ENCODE data around the gene ERFE. TPM values are rescaled to one million over a fixed set of nuclear protein-coding genes. Genes with fewer than 3 reads are reported as not detected.

The ERFE gene
- total RNA-seq, 1 donor, result 1.8 TPM

- H3K4me3 ChIP-seq (ENCODE audit: insufficient read depth, low read length), result no peak overlapping the region
- H4K20me1 ChIP-seq (ENCODE audit: insufficient read depth, low read length), result no peaks in the 10 kb centered on the region
- H3K4me2 ChIP-seq (ENCODE audit: insufficient read depth, low read length), result no peak overlapping the region
- H3K27me3 ChIP-seq (ENCODE audit: insufficient read depth, low read length), result no peaks in the 10 kb centered on the region
- TF ChIP-seq CTCF (IDR thresholded peaks at IDR 0.05; ENCODE audit: extremely low read depth, low read depth, low read length), result no peak
- no peaks in the 10 kb centered on the region for H3K9me3 ChIP-seq (ENCODE audit: low read depth, low read length)
- H3K27ac ChIP-seq (ENCODE audit: low read depth, low read length), result no peak overlapping the region
- H2AFZ ChIP-seq (ENCODE audit: low read length), result no peak overlapping the region
- peaks cover 8% of the 10 kb centered on the region for H3K4me1 ChIP-seq (ENCODE audit: insufficient read depth, low read length)
- DNase-seq (ENCODE audit: insufficient read length, low spot score, missing footprints), result no peak
- no peaks in the 10 kb centered on the region for H3K79me2 ChIP-seq (ENCODE audit: insufficient read depth, low read length)
- no peaks in the 10 kb centered on the region for H3K36me3 ChIP-seq (ENCODE audit: insufficient read depth, low read length)
These were observed 11.8 kb upstream of the ERFE start for GRCh38 chr2:238146884-238147544.

- Histone ChIP-seq H2AFZ (ENCODE audit: low read length) (no peak overlapping the region), H3K36me3 (ENCODE audit: insufficient read depth, low read length) (no peaks in the 10 kb centered on the region)
These were observed 9.8 kb upstream of the ERFE start for GRCh38 chr2:238148981-238149380.

GRCh38 chr2:238149841-238150572 lies 8.8 kb upstream of the ERFE start:
- no peaks in the 10 kb centered on the region for H3K9me3 ChIP-seq (ENCODE audit: low read depth, low read length)
- H3K36me3 ChIP-seq (ENCODE audit: insufficient read depth, low read length), result no peaks in the 10 kb centered on the region
- H3K27me3 ChIP-seq (ENCODE audit: insufficient read depth, low read length), result no peaks in the 10 kb centered on the region
- DNase-seq (ENCODE audit: insufficient read length, low spot score, missing footprints), result no peak
- no peak overlapping the region for H2AFZ ChIP-seq (ENCODE audit: low read length)
- no peak for TF ChIP-seq CTCF (IDR thresholded peaks at IDR 0.05; ENCODE audit: extremely low read depth, low read depth, low read length)
- no peak overlapping the region for H3K4me3 ChIP-seq (ENCODE audit: insufficient read depth, low read length)
- no peaks in the 10 kb centered on the region for H3K79me2 ChIP-seq (ENCODE audit: insufficient read depth, low read length)
- no peak overlapping the region for H3K4me2 ChIP-seq (ENCODE audit: insufficient read depth, low read length)
- no peaks in the 10 kb centered on the region for H4K20me1 ChIP-seq (ENCODE audit: insufficient read depth, low read length)
- H3K27ac ChIP-seq (ENCODE audit: low read depth, low read length), result no peak overlapping the region
- H3K4me1 ChIP-seq (ENCODE audit: insufficient read depth, low read length), result no peaks in the 10 kb centered on the region

More at GRCh38 chr2:238148981-238149380, 9.8 kb upstream of the ERFE start:
- Histone ChIP-seq H3K4me3 (ENCODE audit: insufficient read depth, low read length) (no peak overlapping the region), H3K27me3 (ENCODE audit: insufficient read depth, low read length) (no peaks in the 10 kb centered on the region), H4K20me1 (ENCODE audit: insufficient read depth, low read length) (no peaks in the 10 kb centered on the region), H3K27ac (ENCODE audit: low read depth, low read length) (no peak overlapping the region), H3K4me1 (ENCODE audit: insufficient read depth, low read length) (no peaks in the 10 kb centered on the region), H3K9me3 (ENCODE audit: low read depth, low read length) (no peaks in the 10 kb centered on the region), H3K79me2 (ENCODE audit: insufficient read depth, low read length) (no peaks in the 10 kb centered on the region), H3K4me2 (ENCODE audit: insufficient read depth, low read length) (no peak overlapping the region)
- DNase-seq (ENCODE audit: insufficient read length, low spot score, missing footprints), result no peak
- no peak for TF ChIP-seq CTCF (IDR thresholded peaks at IDR 0.05; ENCODE audit: extremely low read depth, low read depth, low read length)

GRCh38 chr2:238150686-238151085 lies 8.1 kb upstream of the ERFE start:
- H3K4me1 ChIP-seq (ENCODE audit: insufficient read depth, low read length), result no peaks in the 10 kb centered on the region
- H3K27me3 ChIP-seq (ENCODE audit: insufficient read depth, low read length), result no peaks in the 10 kb centered on the region
- no peak overlapping the region for H3K27ac ChIP-seq (ENCODE audit: low read depth, low read length)
- H3K9me3 ChIP-seq (ENCODE audit: low read depth, low read length), result no peaks in the 10 kb centered on the region
- no peak for DNase-seq (ENCODE audit: insufficient read length, low spot score, missing footprints)
- H3K79me2 ChIP-seq (ENCODE audit: insufficient read depth, low read length), result no peaks in the 10 kb centered on the region
- no peak overlapping the region for H3K4me3 ChIP-seq (ENCODE audit: insufficient read depth, low read length)
- no peak overlapping the region for H2AFZ ChIP-seq (ENCODE audit: low read length)
- no peak for TF ChIP-seq CTCF (IDR thresholded peaks at IDR 0.05; ENCODE audit: extremely low read depth, low read depth, low read length)
- H3K36me3 ChIP-seq (ENCODE audit: insufficient read depth, low read length), result no peaks in the 10 kb centered on the region
- H4K20me1 ChIP-seq (ENCODE audit: insufficient read depth, low read length), result no peaks in the 10 kb centered on the region
- H3K4me2 ChIP-seq (ENCODE audit: insufficient read depth, low read length), result no peak overlapping the region
